ENCODE data around the gene PLEKHD1.

- TF ChIP-seq CTCF (IDR thresholded peaks at IDR 0.05) (no peak), POLR2A (IDR thresholded peaks at IDR 0.05) (no peak)
Measured at GRCh38 chr14:69572030-69572840, 87.7 kb downstream of the PLEKHD1 start.

Measured in right lobe of liver (tissue), 4 donors.